H9 (cell line): ENCODE measurements around the gene ATL1. TPM values are rescaled to one million over a fixed set of nuclear protein-coding genes. Genes with fewer than 3 reads are reported as not detected.
A peak's percentile ranks its signal among the peaks of the same experiment; 100 is the strongest.

ENCODE experiments used
- DNase-seq: peaks from one replicate; pipeline ENCODE4 v3.0.0-alpha.2; 2017
- H2AFZ ChIP-seq: one replicate; pipeline ENCODE4 v1.6.1; 2013; ENCODE audit warnings: mild to moderate bottlenecking, low read length, control low read depth, moderate library complexity
- H2AK5ac ChIP-seq: 2 replicates; pipeline ENCODE4 v1.6.1; 2013; ENCODE audit warnings: low read length, control low read depth, mixed read lengths; ENCODE audit not compliant: insufficient read length
- H2BK120ac ChIP-seq: one replicate; pipeline ENCODE4 v1.6.1; 2013; ENCODE audit warnings: low read depth, mild to moderate bottlenecking, low read length, control low read depth, inconsistent platforms; ENCODE audit not compliant: poor library complexity, severe bottlenecking
- H2BK12ac ChIP-seq: 2 replicates; pipeline ENCODE4 v1.6.1; 2013; ENCODE audit warnings: low read length, control low read depth, mixed read lengths, low read depth; ENCODE audit not compliant: insufficient read length
- H2BK15ac ChIP-seq: 2 replicates; pipeline ENCODE4 v1.6.1; 2013; ENCODE audit warnings: low read depth, low read length, control low read depth
- H2BK20ac ChIP-seq: one replicate; pipeline ENCODE4 v1.6.1; 2013; ENCODE audit warnings: low read depth, mild to moderate bottlenecking, low read length, control low read depth, inconsistent platforms; ENCODE audit not compliant: poor library complexity, severe bottlenecking
- H2BK5ac ChIP-seq: 2 replicates; pipeline ENCODE4 v1.6.1; 2013; ENCODE audit warnings: low read length, control low read depth, mixed read lengths; ENCODE audit not compliant: insufficient read length
- H3K14ac ChIP-seq: 2 replicates; pipeline ENCODE4 v1.6.1; 2013; ENCODE audit warnings: low read length, control low read depth; ENCODE audit not compliant: insufficient read depth
- H3K18ac ChIP-seq: 2 replicates; pipeline ENCODE4 v1.6.1; 2013; ENCODE audit warnings: low read depth, mild to moderate bottlenecking, mixed read lengths, low read length, control low read depth; ENCODE audit not compliant: insufficient read length
- H3K23ac ChIP-seq: 2 replicates; pipeline ENCODE4 v1.6.1; 2013; ENCODE audit warnings: low read length, control low read depth, mixed read lengths, low read depth; ENCODE audit not compliant: insufficient read length
- H3K23me2 ChIP-seq: 2 replicates; pipeline ENCODE4 v1.6.1; 2013; ENCODE audit warnings: low read depth, mild to moderate bottlenecking, mixed read lengths, low read length, control low read depth; ENCODE audit not compliant: insufficient read length, poor library complexity, severe bottlenecking
- H3K27ac ChIP-seq: 2 replicates; pipeline ENCODE4 v1.5.1; 2013; ENCODE audit warnings: low read length, control low read depth, mixed read lengths, low read depth; ENCODE audit not compliant: insufficient read length
- H3K27me3 ChIP-seq: 2 replicates; pipeline ENCODE4 v1.6.1; 2013; ENCODE audit warnings: low read length, control low read depth, inconsistent platforms; ENCODE audit not compliant: insufficient read depth
- H3K4ac ChIP-seq: 2 replicates; pipeline ENCODE4 v1.6.1; 2013; ENCODE audit warnings: low read depth, mild to moderate bottlenecking, control low read depth, inconsistent platforms, low read length, moderate library complexity
- H3K4me1 ChIP-seq: 2 replicates; pipeline ENCODE4 v1.6.1; 2013; ENCODE audit warnings: low read length, control low read depth, inconsistent platforms; ENCODE audit not compliant: insufficient read depth
- H3K4me2 ChIP-seq: 2 replicates; pipeline ENCODE4 v1.6.1; 2013; ENCODE audit warnings: low read length, control low read depth, mixed read lengths; ENCODE audit not compliant: insufficient read length, insufficient read depth
- H3K56ac ChIP-seq: 2 replicates; pipeline ENCODE4 v1.6.1; 2013; ENCODE audit warnings: low read depth, mild to moderate bottlenecking, mixed read lengths, low read length, control low read depth; ENCODE audit not compliant: insufficient read length
- H3K79me1 ChIP-seq: 2 replicates; pipeline ENCODE4 v1.6.1; 2013; ENCODE audit warnings: low read depth, mild to moderate bottlenecking, moderate library complexity, low read length, control low read depth, inconsistent platforms; ENCODE audit not compliant: insufficient read depth, poor library complexity, severe bottlenecking
- H3K79me2 ChIP-seq: 2 replicates; pipeline ENCODE4 v1.6.1; 2013; ENCODE audit warnings: low read length, control low read depth, inconsistent platforms; ENCODE audit not compliant: insufficient read depth
- H3K9ac ChIP-seq: 2 replicates; pipeline ENCODE4 v1.6.1; 2013; ENCODE audit warnings: low read length, control low read depth, mixed read lengths; ENCODE audit not compliant: insufficient read length; ENCODE audit errors: extremely low read depth
- H3K9me3 ChIP-seq: one replicate; pipeline ENCODE4 v1.6.1; 2013; ENCODE audit warnings: low read depth, low read length, inconsistent platforms; ENCODE audit not compliant: control insufficient read depth
- H3T11ph ChIP-seq: one replicate; pipeline ENCODE4 v1.6.1; 2013; ENCODE audit warnings: mild to moderate bottlenecking, low read length, control low read depth, inconsistent platforms
- H4K20me1 ChIP-seq: one replicate; pipeline ENCODE4 v1.6.1; 2013; ENCODE audit not compliant: control insufficient read depth, insufficient read length, insufficient read depth
- H4K5ac ChIP-seq: 2 replicates; pipeline ENCODE4 v1.6.1; 2013; ENCODE audit warnings: low read depth, mild to moderate bottlenecking, mixed read lengths, low read length, control low read depth; ENCODE audit not compliant: insufficient read length
- H4K8ac ChIP-seq: replicated peaks from 2 replicates; pipeline ENCODE4 v1.6.1; 2013; ENCODE audit warnings: low read length, control low read depth, mixed read lengths, low read depth; ENCODE audit not compliant: insufficient read length
- H4K91ac ChIP-seq: 2 replicates; pipeline ENCODE4 v1.6.1; 2013; ENCODE audit warnings: low read depth, mild to moderate bottlenecking, moderate library complexity, mixed read lengths, low read length, control low read depth; ENCODE audit not compliant: insufficient read length
- H3K27ac Mint-ChIP-seq, 3 experiments: 2 replicates in 2 of 3; 3 replicates in 1 of 3; pipeline ENCODE4 v1.8.0; 2020 to 2021; ENCODE audit warnings: mixed read lengths in 3 of 3, mild to moderate bottlenecking in 1 of 3, moderate library complexity in 1 of 3
- H3K27me3 Mint-ChIP-seq: 2 replicates; pipeline ENCODE4 v1.8.0; 2021; ENCODE audit warnings: low read depth, mild to moderate bottlenecking, moderate library complexity, mixed read lengths
- H3K36me3 Mint-ChIP-seq, 3 experiments: 2 replicates in 2 of 3; 3 replicates in 1 of 3; pipeline ENCODE4 v1.8.0; 2020 to 2021; ENCODE audit warnings: low read depth in 3 of 3, mixed read lengths in 3 of 3; ENCODE audit not compliant: insufficient read depth in 1 of 3
- H3K4me1 Mint-ChIP-seq, 2 experiments: 2 replicates each; pipeline ENCODE4 v1.8.0; 2020; ENCODE audit warnings: mixed read lengths in 2 of 2
- H3K4me3 Mint-ChIP-seq, 2 experiments: 2 replicates in 1 of 2; 3 replicates in 1 of 2; pipeline ENCODE4 v1.8.0; 2020 to 2021; ENCODE audit warnings: mild to moderate bottlenecking in 2 of 2, mixed read lengths in 2 of 2, moderate library complexity in 1 of 2
- H3K9me3 Mint-ChIP-seq, 2 experiments: 2 replicates in 1 of 2; 3 replicates in 1 of 2; pipeline ENCODE4 v1.8.0; 2020; ENCODE audit warnings: mild to moderate bottlenecking in 2 of 2, mixed read lengths in 2 of 2, moderate library complexity in 1 of 2
- WGBS: extraction: QIAGEN DNeasy Blood & Tissue Kit; methylation state at CpG from one replicate; pipeline ENCODE4 v1.1.7; 2013; ENCODE audit warnings: missing lambda C conversion rate, low lambda C conversion rate, mixed read lengths; ENCODE audit not compliant: insufficient read length; ENCODE audit errors: extremely low coverage; 5-methylcytosine and 5-hydroxymethylcytosine counted together
- total RNA-seq: library from RNA; stranded (reverse); gene quantifications from 2 replicates; pipeline ENCODE4 v1.2.1, GENCODE V29; 2021
- TF ChIP-seq, protein P1 (sequence below): fragments of 200-600 bp; sonication (generic); conservative IDR thresholded peaks from 3 replicates; pipeline ENCODE4 v1.8.0; 2021; ENCODE audit warnings: antibody characterized with exemption, mild to moderate bottlenecking

ATL1 gene
- total RNA-seq, 1 experiment from 2014 or later, result 3.0 TPM

DNA sequence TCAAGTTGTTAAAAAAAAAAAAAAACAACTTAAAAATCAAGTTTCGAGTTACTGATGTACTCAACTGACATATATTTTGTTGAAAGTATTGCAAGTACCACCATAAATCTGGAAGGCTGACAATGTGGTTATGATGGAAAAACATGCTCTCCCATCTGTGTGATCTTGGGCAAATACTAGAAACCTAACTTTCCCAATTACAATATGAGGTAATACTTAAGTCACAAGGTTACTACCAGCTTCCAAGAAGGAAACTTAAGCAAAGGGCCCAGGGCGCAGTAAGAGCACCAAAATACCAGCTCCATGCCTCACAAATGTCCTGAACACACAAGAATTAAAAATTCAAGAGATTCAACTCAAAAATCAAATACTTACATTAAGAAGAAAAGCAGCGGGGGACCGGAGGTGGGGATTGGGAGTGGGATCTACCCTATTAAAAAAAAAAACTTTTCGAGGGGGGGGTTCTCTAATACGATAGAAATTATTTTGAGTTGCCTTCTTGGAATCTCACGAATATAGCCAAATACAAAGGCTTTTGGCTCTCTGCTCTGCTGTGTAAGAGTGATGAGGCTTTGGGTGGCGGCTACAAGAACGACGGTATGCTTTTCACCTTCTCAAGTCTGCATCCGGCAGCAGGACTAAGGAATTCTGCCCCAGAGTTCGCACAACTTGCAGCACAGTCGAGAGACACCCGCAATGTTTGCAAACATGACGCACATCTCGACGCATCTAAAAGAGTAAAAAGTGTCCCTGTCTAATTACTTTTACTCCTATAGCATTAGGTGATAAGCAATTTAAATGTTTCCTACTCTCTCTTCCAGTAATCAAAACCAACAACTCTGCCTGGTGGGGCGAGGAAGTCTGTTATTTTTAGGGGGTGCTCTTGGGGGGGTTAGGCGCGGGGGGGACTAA, 107.1 kb downstream of the ATL1 start:
- peaks cover 12% of the 10 kb centered on the region; the same call in 1 of the 2 replicates for H3K79me2 ChIP-seq
- H2BK15ac ChIP-seq, result no peak overlapping the region
- no peaks in the 10 kb centered on the region for H3K9me3 ChIP-seq
- H3K79me1 ChIP-seq, result no peaks in the 10 kb centered on the region
- H2BK20ac ChIP-seq, result no peak overlapping the region
- WGBS, result no CpG with 5 or more reads among the region's 20 CpGs
- no peak overlapping the region for H3T11ph ChIP-seq
- H3K4ac ChIP-seq, result no peak overlapping the region
- H2BK120ac ChIP-seq, result no peak overlapping the region
- no peak overlapping the region for H4K91ac ChIP-seq
- Mint-ChIP-seq H3K27me3 (no peaks in the 10 kb centered on the region), H3K9me3 (no peaks in the 10 kb centered on the region; a peak in 1 of 5 replicates), H3K4me1 (peaks cover 12 to 21% of the 10 kb centered on the region in 2 experiments), H3K36me3 (peaks cover 24 to 26% (median 25%) of the 10 kb centered on the region in 3 experiments), H3K4me3 (no peak overlapping the region; a peak in 1 of 5 replicates), H3K27ac (peak overlapping the region; percentile 96 to 98 (median 97))
- H4K8ac ChIP-seq, result no peak overlapping the region
- H3K23ac ChIP-seq, result no peak overlapping the region
- peak overlapping the region; percentile 91 for H3K27ac ChIP-seq
- peak overlapping the region; percentile 77 for H3K4me2 ChIP-seq
- H3K23me2 ChIP-seq, result no peaks in the 10 kb centered on the region
- H4K5ac ChIP-seq, result no peak overlapping the region
- no peaks in the 10 kb centered on the region for H4K20me1 ChIP-seq
- H3K56ac ChIP-seq, result no peak overlapping the region
- DNase-seq, result peak; percentile 53
- H3K14ac ChIP-seq, result no peak overlapping the region
- no peak overlapping the region for H2AK5ac ChIP-seq
- no peak overlapping the region for H2BK5ac ChIP-seq
- H3K4me1 ChIP-seq, result peaks cover 9% of the 10 kb centered on the region
- peak overlapping the region; percentile 48 for H3K9ac ChIP-seq
- TF ChIP-seq, protein P1, sequence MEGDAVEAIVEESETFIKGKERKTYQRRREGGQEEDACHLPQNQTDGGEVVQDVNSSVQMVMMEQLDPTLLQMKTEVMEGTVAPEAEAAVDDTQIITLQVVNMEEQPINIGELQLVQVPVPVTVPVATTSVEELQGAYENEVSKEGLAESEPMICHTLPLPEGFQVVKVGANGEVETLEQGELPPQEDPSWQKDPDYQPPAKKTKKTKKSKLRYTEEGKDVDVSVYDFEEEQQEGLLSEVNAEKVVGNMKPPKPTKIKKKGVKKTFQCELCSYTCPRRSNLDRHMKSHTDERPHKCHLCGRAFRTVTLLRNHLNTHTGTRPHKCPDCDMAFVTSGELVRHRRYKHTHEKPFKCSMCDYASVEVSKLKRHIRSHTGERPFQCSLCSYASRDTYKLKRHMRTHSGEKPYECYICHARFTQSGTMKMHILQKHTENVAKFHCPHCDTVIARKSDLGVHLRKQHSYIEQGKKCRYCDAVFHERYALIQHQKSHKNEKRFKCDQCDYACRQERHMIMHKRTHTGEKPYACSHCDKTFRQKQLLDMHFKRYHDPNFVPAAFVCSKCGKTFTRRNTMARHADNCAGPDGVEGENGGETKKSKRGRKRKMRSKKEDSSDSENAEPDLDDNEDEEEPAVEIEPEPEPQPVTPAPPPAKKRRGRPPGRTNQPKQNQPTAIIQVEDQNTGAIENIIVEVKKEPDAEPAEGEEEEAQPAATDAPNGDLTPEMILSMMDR, result no peak
- H2BK12ac ChIP-seq, result no peak overlapping the region
- H2AFZ ChIP-seq, result no peak overlapping the region
- H3K27me3 ChIP-seq, result no peaks in the 10 kb centered on the region
- H3K18ac ChIP-seq, result no peak overlapping the region
